SK-N-SH (cell line): ENCODE data around the gene MTREX. TPM values are rescaled to one million over a fixed set of nuclear protein-coding genes. Genes with fewer than 3 reads are reported as not detected.

ENCODE experiments used
- CTCF ChIA-PET: fragments of 300-600, 350-600 bp; formaldehyde crosslinking; extraction: SDS; loops from one replicate; lab custom pipeline; 2021; lab: Yijun Ruan, JAX
- POLR2A ChIA-PET: fragments of 350-600 bp; sonication (Branson Sonifier 250); formaldehyde crosslinking; extraction: SDS; loops from one replicate; lab custom pipeline; 2020; ENCODE audit warnings: antibody characterized with exemption, inconsistent platforms; lab: Yijun Ruan, JAX
- DNase-seq: peaks from one replicate; pipeline ENCODE4 v3.0.0; 2012
- H2AFZ ChIP-seq: fragments of 200-600 bp; sonication (generic); 2 replicates; pipeline ENCODE4 v1.8.1; 2016; ENCODE audit warnings: antibody characterized with exemption, mild to moderate bottlenecking, low read depth
- H3F3A ChIP-seq: fragments of 200-600 bp; sonication (generic); replicated peaks from 2 replicates; pipeline ENCODE3; 2016; ENCODE audit warnings: antibody characterized with exemption, mild to moderate bottlenecking; ENCODE audit not compliant: insufficient read depth
- H3K27ac ChIP-seq, 2 experiments: fragments of 200-500 bp in 1 of 2; fragments of 200-600 bp in 1 of 2; sonication (Bioruptor generic) in 1 of 2; sonication (generic), shearing (Covaris generic) in 1 of 2; 2 replicates each; pipeline versions ENCODE4 v1.5.1 to v1.6.1; 2014 to 2016; ENCODE audit warnings: low read depth in 2 of 2, inconsistent platforms in 1 of 2, low read length in 1 of 2, mild to moderate bottlenecking in 1 of 2, mixed read lengths in 1 of 2
- H3K27me3 ChIP-seq: fragments of 200-600 bp; sonication (generic), shearing (Covaris generic); 2 replicates; pipeline ENCODE4 v1.6.1; 2016; ENCODE audit warnings: mixed run types; ENCODE audit not compliant: insufficient read depth
- H3K36me3 ChIP-seq, 2 experiments: fragments of 200-500 bp in 1 of 2; fragments of 200-600 bp in 1 of 2; sonication (Bioruptor generic) in 1 of 2; sonication (generic) in 1 of 2; replicated peaks in 1 of 2; 2 replicates each; pipeline versions ENCODE3 to v1.5.1; 2014 to 2016; ENCODE audit warnings: low read length in 1 of 2, mild to moderate bottlenecking in 1 of 2; ENCODE audit not compliant: insufficient read depth in 2 of 2, control insufficient read depth in 1 of 2
- H3K4me1 ChIP-seq, 2 experiments: fragments of 200-500 bp in 1 of 2; fragments of 200-600 bp in 1 of 2; sonication (Bioruptor generic) in 1 of 2; sonication (generic), shearing (Covaris generic) in 1 of 2; 2 replicates each; pipeline versions ENCODE4 v1.5.1 to v1.6.1; 2014 to 2016; ENCODE audit warnings: low read depth in 1 of 2, low read length in 1 of 2, mixed run types in 1 of 2; ENCODE audit not compliant: insufficient read depth in 2 of 2, control insufficient read depth in 1 of 2
- H3K4me2 ChIP-seq: fragments of 200-600 bp; sonication (generic), shearing (Covaris generic); 2 replicates; pipeline ENCODE4 v1.6.1; 2017; ENCODE audit warnings: mixed run types
- H3K4me3 ChIP-seq, 2 experiments: fragments of 200-500 bp in 1 of 2; fragments of 200-600 bp in 1 of 2; sonication (Bioruptor generic) in 1 of 2; sonication (generic), shearing (Covaris generic) in 1 of 2; 2 replicates each; pipeline versions ENCODE4 v1.5.1 to v1.8.1; 2014 to 2016; ENCODE audit warnings: low read depth in 2 of 2, inconsistent platforms in 1 of 2, low read length in 1 of 2, mild to moderate bottlenecking in 1 of 2, mixed read lengths in 1 of 2, moderate library complexity in 1 of 2
- H3K79me2 ChIP-seq: fragments of 200-600 bp; sonication (generic); 2 replicates; pipeline ENCODE4 v1.8.1; 2017; ENCODE audit warnings: mild to moderate bottlenecking; ENCODE audit not compliant: insufficient read depth
- H3K9ac ChIP-seq: fragments of 200-600 bp; sonication (generic); 2 replicates; pipeline ENCODE4 v1.6.1; 2017; ENCODE audit warnings: mixed run types
- H3K9me2 ChIP-seq: fragments of 200-600 bp; sonication (generic); 2 replicates; pipeline ENCODE4 v1.6.1; 2017; ENCODE audit warnings: mixed run types
- H3K9me3 ChIP-seq: fragments of 200-600 bp; sonication (generic); 2 replicates; pipeline ENCODE4 v1.6.1; 2017; ENCODE audit warnings: mixed run types, mild to moderate bottlenecking, moderate library complexity
- H4K20me1 ChIP-seq: fragments of 200-600 bp; sonication (generic); 2 replicates; pipeline ENCODE4 v1.6.1; 2017; ENCODE audit warnings: mild to moderate bottlenecking, mixed run types; ENCODE audit not compliant: insufficient read depth
- FOXM1 ChIP-seq: IDR thresholded peaks from 2 replicates; pipeline ENCODE4 v1.4.0; 2012; ENCODE audit warnings: low read depth, mild to moderate bottlenecking
- IRF3 ChIP-seq: fragments of 150-350 bp; IDR thresholded peaks from 2 replicates; pipeline ENCODE4 v1.6.1; 2016; ENCODE audit warnings: mild to moderate bottlenecking, low read depth, low read length
- JUND ChIP-seq: IDR thresholded peaks from 2 replicates; pipeline ENCODE4 v1.4.0; 2012
- MXI1 ChIP-seq: IDR thresholded peaks from 2 replicates; pipeline ENCODE4 v1.6.1; 2012; ENCODE audit warnings: mild to moderate bottlenecking, low read depth, low read length, improper control_type of control experiment
- NFIC ChIP-seq: IDR thresholded peaks from 2 replicates; pipeline ENCODE4 v1.4.0; 2012; ENCODE audit warnings: borderline replicate concordance
- PBX3 ChIP-seq: IDR thresholded peaks from 2 replicates; pipeline ENCODE4; 2012
- POLR2AphosphoS5 ChIP-seq: IDR thresholded peaks from 2 replicates; pipeline ENCODE4 v1.6.1; 2012; ENCODE audit warnings: low read depth, low read length
- REST ChIP-seq: IDR thresholded peaks from 2 replicates; pipeline ENCODE4 v1.6.1; 2012; ENCODE audit warnings: mild to moderate bottlenecking, low read depth, low read length, moderate library complexity
- SIN3A ChIP-seq: IDR thresholded peaks from 2 replicates; pipeline ENCODE4 v1.6.1; 2012; ENCODE audit warnings: low read depth, mild to moderate bottlenecking, low read length, moderate library complexity, borderline replicate concordance
- TAF1 ChIP-seq: IDR thresholded peaks from 2 replicates; pipeline ENCODE4 v1.6.1; 2012; ENCODE audit warnings: low read depth, mild to moderate bottlenecking, low read length, moderate library complexity, borderline replicate concordance
- WGBS: methylation state at CpG from one replicate; pipeline ENCODE4 v1.1.6; 2017; ENCODE audit warnings: low lambda C conversion rate; 5-methylcytosine and 5-hydroxymethylcytosine counted together
- polyA plus RNA-seq, 3 experiments: library from polyadenylated mRNA; depleted of rRNA; stranded (reverse); fragments of >200 nt; gene quantifications; 2 replicates each; pipeline ENCODE4 v1.2.3, GENCODE V29; 2012

MTREX gene
- polyA plus RNA-seq, 1 of the 3 experiments (the other 2 are of a cell fraction), result 11.2 TPM

- DNase-seq, result no peak
- H3F3A ChIP-seq, result no peaks in the 10 kb centered on the region
- no peaks in the 10 kb centered on the region for H3K4me1 ChIP-seq
- H3K4me2 ChIP-seq, result no peak overlapping the region
- CTCF ChIA-PET, result interaction anchor here (1.4 kb wide), 1 partner anchor 404 kb away, joined by 3 read pairs; no protein-coding TSS in a partner anchor
- no peaks in the 10 kb centered on the region for H3K9me2 ChIP-seq
- no peak overlapping the region for H3K9ac ChIP-seq
- H3K79me2 ChIP-seq, result no peaks in the 10 kb centered on the region
- no peaks in the 10 kb centered on the region for H3K27me3 ChIP-seq
- no peaks in the 10 kb centered on the region for H4K20me1 ChIP-seq
- no peak overlapping the region for H3K4me3 ChIP-seq
- TF ChIP-seq POLR2AphosphoS5 (no peak), JUND (no peak), FOXM1 (no peak), NFIC (no peak), TAF1 (no peak), PBX3 (no peak), IRF3 (no peak)
- POLR2A ChIA-PET, result no interaction called here
- no peaks in the 10 kb centered on the region for H3K9me3 ChIP-seq
- H3K27ac ChIP-seq, result no peak overlapping the region
- peaks cover 67 to 76% of the 10 kb centered on the region in 2 experiments for H3K36me3 ChIP-seq
- H2AFZ ChIP-seq, result no peak overlapping the region
These were observed 18.0 kb upstream of the MTREX start for GRCh38 chr5:55289808-55290207.

GRCh38 chr5:55290991-55291390 lies 16.8 kb upstream of the MTREX start:
- no peaks in the 10 kb centered on the region for H3K79me2 ChIP-seq
- H3K9ac ChIP-seq, result no peak overlapping the region
- no peaks in the 10 kb centered on the region for H3K9me2 ChIP-seq
- ChIA-PET POLR2A (no interaction called here), CTCF (interaction anchor here (1.3 to 1.4 kb wide), 2 partner anchors 9 to 403 kb away, joined by 3 read pairs; no protein-coding TSS in a partner anchor)
- no peak overlapping the region for H3K27ac ChIP-seq
- no peaks in the 10 kb centered on the region for H3K4me1 ChIP-seq
- H3K9me3 ChIP-seq, result no peaks in the 10 kb centered on the region
- H3F3A ChIP-seq, result no peaks in the 10 kb centered on the region
- 81% methylated on average over 2 of the region's 2 CpGs for WGBS
- TF ChIP-seq MXI1, result no peak
- TF ChIP-seq IRF3, result no peak
- no peak for TF ChIP-seq TAF1
- TF ChIP-seq REST, result no peak
- no peak for TF ChIP-seq SIN3A
- no peak for DNase-seq
- no peaks in the 10 kb centered on the region for H4K20me1 ChIP-seq
- no peak overlapping the region for H2AFZ ChIP-seq
- no peaks in the 10 kb centered on the region for H3K27me3 ChIP-seq
- no peak overlapping the region for H3K4me2 ChIP-seq
- no peak overlapping the region for H3K4me3 ChIP-seq
- peaks cover 71 to 78% of the 10 kb centered on the region in 2 experiments for H3K36me3 ChIP-seq
